HG02884 (cell line): Measurements from ENCODE around the gene LRP1.

ENCODE experiments used
- ATAC-seq: cut with Tn5 transposase; IDR thresholded peaks from one replicate; pipeline ENCODE4 v1.9.1; 2021; ENCODE audit warnings: mild to moderate bottlenecking, moderate library complexity; ENCODE audit not compliant: unreplicated experiment

Gene LRP1

GRCh38 chr12:57093415-57094207, 34.7 kb upstream of the LRP1 start:
- ATAC-seq = no peak

GRCh38 chr12:57094208-57095160, 33.8 kb upstream of the LRP1 start:
- ATAC-seq = no peak

- no peak for ATAC-seq
Measured at GRCh38 chr12:57095440-57095839, 32.8 kb upstream of the LRP1 start.

GRCh38 chr12:57096099-57096572, 32.1 kb upstream of the LRP1 start:
- ATAC-seq = no peak

- ATAC-seq = no peak
Measured at GRCh38 chr12:57096748-57097553, 31.3 kb upstream of the LRP1 start.

GRCh38 chr12:57097554-57097835, 30.8 kb upstream of the LRP1 start:
- no peak for ATAC-seq

GRCh38 chr12:57098546-57098945, 29.7 kb upstream of the LRP1 start:
- no peak for ATAC-seq

- ATAC-seq = no peak
Measured at GRCh38 chr12:57099047-57099714, 29.1 kb upstream of the LRP1 start.

- ATAC-seq = no peak
Measured at GRCh38 chr12:57099766-57100165, 28.5 kb upstream of the LRP1 start.

- ATAC-seq = no peak
Measured at GRCh38 chr12:57101892-57102695, 26.2 kb upstream of the LRP1 start.

GRCh38 chr12:57103856-57104255, 24.4 kb upstream of the LRP1 start:
- ATAC-seq = no peak

- ATAC-seq = no peak
Measured at GRCh38 chr12:57104292-57104910, 23.9 kb upstream of the LRP1 start.

- ATAC-seq = no peak
Measured at GRCh38 chr12:57105011-57105753, 23.1 kb upstream of the LRP1 start.

- no peak for ATAC-seq
Measured at GRCh38 chr12:57106021-57106708, 22.1 kb upstream of the LRP1 start.

- ATAC-seq = no peak
Measured at GRCh38 chr12:57107456-57108155, 20.7 kb upstream of the LRP1 start.

GRCh38 chr12:57109207-57110103, 18.8 kb upstream of the LRP1 start:
- no peak for ATAC-seq
